ENCODE data around the gene KRT27. TPM values are rescaled to one million over a fixed set of nuclear protein-coding genes. Genes with fewer than 3 reads are reported as not detected.

The KRT27 gene
- total and polyA plus RNA-seq, 9 of the 15 experiments (the other 6 are each of a cell fraction or from before 2014, with no cell fraction given) = 0.10 TPM; not detected in 8

DNA sequence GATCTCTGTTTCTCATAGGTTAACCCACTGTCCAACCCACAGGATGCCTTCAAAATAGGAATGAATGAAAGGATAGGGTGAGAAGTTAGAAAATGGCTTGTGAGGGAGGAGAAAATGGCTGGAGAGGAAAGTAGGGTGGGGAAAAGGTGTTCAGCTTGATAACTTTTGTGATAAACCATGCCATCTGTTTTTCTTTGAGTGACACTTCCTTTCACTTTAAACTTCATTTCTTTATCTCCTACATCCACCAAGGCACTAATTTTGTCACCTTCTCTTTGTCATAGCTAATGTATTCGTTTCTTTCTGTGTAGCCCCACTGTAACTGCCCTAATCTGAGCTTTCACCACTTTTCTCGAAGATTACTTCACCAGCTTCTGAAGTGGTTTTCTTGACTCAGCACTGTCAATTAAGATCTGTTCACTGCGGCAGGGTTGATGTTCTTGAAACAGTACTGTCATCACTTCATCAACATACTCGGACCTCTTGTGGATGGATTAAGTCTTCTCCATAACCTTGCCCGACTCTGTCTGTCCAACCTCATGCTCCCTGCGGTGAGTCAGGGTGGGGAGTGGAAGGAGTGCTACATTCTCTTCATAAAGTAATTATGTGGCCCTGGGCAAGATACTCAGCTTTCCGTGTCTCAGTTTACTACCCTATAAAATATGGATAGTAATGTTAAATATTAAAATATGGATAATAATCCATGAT is 45.5 kb upstream of the KRT27 start (continued):
- no peak for TF ChIP-seq HNRNPK (IDR thresholded peaks at IDR 0.05; ENCODE audit: low read depth, low read length, poor library complexity, severe bottlenecking)
- no peak for TF ChIP-seq POLR2H (tag; IDR thresholded peaks at IDR 0.05; ENCODE audit: low read depth)
- TF ChIP-seq ZNF76 (CRISPR knock-in tag; IDR thresholded peaks at IDR 0.05; ENCODE audit: borderline replicate concordance) = no peak
- TF ChIP-seq MEF2A (IDR thresholded peaks at IDR 0.05; ENCODE audit: control insufficient read depth, low read depth, low read length) = peak; percentile 24; the same call in 1 of the 2 replicates
- TF ChIP-seq, protein P1, sequence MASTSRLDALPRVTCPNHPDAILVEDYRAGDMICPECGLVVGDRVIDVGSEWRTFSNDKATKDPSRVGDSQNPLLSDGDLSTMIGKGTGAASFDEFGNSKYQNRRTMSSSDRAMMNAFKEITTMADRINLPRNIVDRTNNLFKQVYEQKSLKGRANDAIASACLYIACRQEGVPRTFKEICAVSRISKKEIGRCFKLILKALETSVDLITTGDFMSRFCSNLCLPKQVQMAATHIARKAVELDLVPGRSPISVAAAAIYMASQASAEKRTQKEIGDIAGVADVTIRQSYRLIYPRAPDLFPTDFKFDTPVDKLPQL (IDR thresholded peaks at IDR 0.05; ENCODE audit: extremely low read depth, insufficient read length) = no peak
- peak; percentile 98 for TF ChIP-seq CBFA2T2 (conservative IDR thresholded peaks at IDR 0.05)
- no peak for TF ChIP-seq ZNF408 (CRISPR knock-in tag; IDR thresholded peaks at IDR 0.05; ENCODE audit: low read depth)
- no peak for TF ChIP-seq KDM4B (IDR thresholded peaks at IDR 0.05; ENCODE audit: borderline replicate concordance in 2 of 2, low read depth in 1 of 2)
- no peak for TF ChIP-seq ELF4 (CRISPR knock-in tag; IDR thresholded peaks at IDR 0.05)
- TF ChIP-seq ZNF282 (CRISPR knock-in tag; IDR thresholded peaks at IDR 0.05) = no peak
- TF ChIP-seq BDP1 (IDR thresholded peaks at IDR 0.05; ENCODE audit: insufficient read depth, insufficient read length) = no peak
- TF ChIP-seq GTF3C2 (IDR thresholded peaks at IDR 0.05; ENCODE audit: borderline replicate concordance, extremely low read depth, insufficient read length) = no peak
- TF ChIP-seq SREBF1 (IDR thresholded peaks at IDR 0.05; ENCODE audit: borderline replicate concordance, low read depth, low read length) = no peak
- TF ChIP-seq ZNF174 (CRISPR knock-in tag; IDR thresholded peaks at IDR 0.05) = no peak
- TF ChIP-seq MAX (CRISPR knock-in tag; IDR thresholded peaks at IDR 0.05) = peak; percentile 31; the same call in 1 of the 2 replicates
- TF ChIP-seq ZKSCAN1 (IDR thresholded peaks at IDR 0.05; ENCODE audit: low read depth, low read length) = no peak
- TF ChIP-seq ZNF764 (CRISPR knock-in tag; IDR thresholded peaks at IDR 0.05; ENCODE audit: low read depth) = no peak
- no peak for TF ChIP-seq BRD4 (IDR thresholded peaks at IDR 0.05)
- no peak for TF ChIP-seq ZFP30 (CRISPR knock-in tag; IDR thresholded peaks at IDR 0.05; ENCODE audit: borderline replicate concordance)
- TF ChIP-seq, protein P2, sequence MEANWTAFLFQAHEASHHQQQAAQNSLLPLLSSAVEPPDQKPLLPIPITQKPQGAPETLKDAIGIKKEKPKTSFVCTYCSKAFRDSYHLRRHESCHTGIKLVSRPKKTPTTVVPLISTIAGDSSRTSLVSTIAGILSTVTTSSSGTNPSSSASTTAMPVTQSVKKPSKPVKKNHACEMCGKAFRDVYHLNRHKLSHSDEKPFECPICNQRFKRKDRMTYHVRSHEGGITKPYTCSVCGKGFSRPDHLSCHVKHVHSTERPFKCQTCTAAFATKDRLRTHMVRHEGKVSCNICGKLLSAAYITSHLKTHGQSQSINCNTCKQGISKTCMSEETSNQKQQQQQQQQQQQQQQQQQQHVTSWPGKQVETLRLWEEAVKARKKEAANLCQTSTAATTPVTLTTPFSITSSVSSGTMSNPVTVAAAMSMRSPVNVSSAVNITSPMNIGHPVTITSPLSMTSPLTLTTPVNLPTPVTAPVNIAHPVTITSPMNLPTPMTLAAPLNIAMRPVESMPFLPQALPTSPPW (CRISPR knock-in tag; IDR thresholded peaks at IDR 0.05) = peak; percentile 65; the same call in 1 of the 2 replicates
- no peak for TF ChIP-seq NR2F6 (CRISPR knock-in tag; IDR thresholded peaks at IDR 0.05)
- TF ChIP-seq THRA (IDR thresholded peaks at IDR 0.05) = no peak

Measured in K562 (cell line).